Gastroesophageal sphincter (tissue), 4 donors: ENCODE measurements around the gene RANBP10. TPM values are rescaled to one million over a fixed set of nuclear protein-coding genes. Genes with fewer than 3 reads are reported as not detected.

Experiments
- ATAC-seq: fragments of 150-250 bp; one replicate; pipeline ENCODE4 v1.9.1; 2016; ENCODE audit warnings: mild to moderate bottlenecking, moderate library complexity
- H3K27ac ChIP-seq, 4 donors: fragments of 200-600 bp; sonication (generic) in 3 of 4; 1 replicate in 3 of 4; 2 replicates in 1 of 4; pipeline ENCODE4 v1.5.1; 2016 to 2019
- H3K27me3 ChIP-seq: fragments of 200-600 bp; sonication (generic); one replicate; pipeline ENCODE4 v1.5.1; 2019
- H3K36me3 ChIP-seq, 2 donors: fragments of 200-600 bp; sonication (generic); one replicate each; pipeline ENCODE4 v1.5.1; 2019; ENCODE audit warnings: control low read depth in 1 of 2
- H3K4me1 ChIP-seq, 3 donors: fragments of 200-600 bp; sonication (generic); 1 replicate in 2 of 3; 2 replicates in 1 of 3; pipeline ENCODE4 v1.5.1; 2016 to 2019; ENCODE audit warnings: control low read depth in 2 of 3
- H3K4me3 ChIP-seq, 2 donors: fragments of 200-600 bp; sonication (generic); one replicate each; pipeline ENCODE4 v1.5.1; 2019; ENCODE audit warnings: mild to moderate bottlenecking in 1 of 2, moderate library complexity in 1 of 2
- H3K9me3 ChIP-seq, 3 donors: fragments of 200-600 bp; sonication (generic); one replicate each; pipeline ENCODE4 v1.5.1; 2017 to 2019; ENCODE audit warnings: control low read depth in 2 of 3
- CTCF ChIP-seq, 4 experiments: fragments of 200-600 bp in 2 of 4; fragments of 450-650 bp in 2 of 4; sonication (generic) in 1 of 4; IDR thresholded peaks; one replicate each; pipeline ENCODE4 v1.5.1; 2017 to 2019; ENCODE audit warnings: antibody characterized with exemption in 4 of 4, mild to moderate bottlenecking in 2 of 4, moderate library complexity in 2 of 4
- EP300 ChIP-seq: sonication (generic); formaldehyde crosslinking; IDR thresholded peaks from one replicate; pipeline ENCODE4 v1.6.1; 2017; ENCODE audit warnings: antibody characterized with exemption, mild to moderate bottlenecking
- POLR2A ChIP-seq, 2 donors: fragments of 450-650 bp; IDR thresholded peaks; one replicate each; pipeline ENCODE4 v1.6.1; 2017; ENCODE audit warnings: antibody characterized with exemption in 2 of 2, mild to moderate bottlenecking in 2 of 2, moderate library complexity in 1 of 2
- POLR2AphosphoS5 ChIP-seq: sonication (generic); formaldehyde crosslinking; IDR thresholded peaks from one replicate; pipeline ENCODE4 v1.6.1; 2017; ENCODE audit warnings: antibody characterized with exemption
- WGBS, 2 donors: methylation state at CpG; one replicate each; pipeline ENCODE4 v1.1.5; 2018; ENCODE audit warnings: low coverage in 1 of 2; 5-methylcytosine and 5-hydroxymethylcytosine counted together
- total RNA-seq, 4 donors: library from RNA; depleted of rRNA; stranded (reverse); fragments of >200 nt; gene quantifications; one replicate each; pipeline ENCODE4 v1.1.0, GENCODE V29; 2016

RANBP10 gene
- total RNA-seq, 4 donors from 2014 or later, result 6.0 to 12.3 (median 8.4) TPM

GRCh38 chr16:67761924-67762323 lies 44.4 kb downstream of the RANBP10 start:
- H3K27me3 ChIP-seq, result no peaks in the 10 kb centered on the region
- H3K4me3 ChIP-seq, result no peak overlapping the region
- no peaks in the 10 kb centered on the region for H3K4me1 ChIP-seq
- H3K27ac ChIP-seq, result no peak overlapping the region
- no peak for TF ChIP-seq EP300
- no peak for TF ChIP-seq CTCF (IDR thresholded peaks at IDR 0.05)
- no peak for TF ChIP-seq POLR2AphosphoS5
- TF ChIP-seq POLR2A (IDR thresholded peaks at IDR 0.05), result no peak
- ATAC-seq, result no peak
- 83% methylated on average over 1 of the region's 1 CpG; no CpG with 5 or more reads in 1 of the 2 donors for WGBS, 2 donors
- H3K9me3 ChIP-seq, result no peaks in the 10 kb centered on the region
- peaks cover 0 to 44% of the 10 kb centered on the region in 2 donors for H3K36me3 ChIP-seq

GRCh38 chr16:67760956-67761230 lies 45.5 kb downstream of the RANBP10 start:
- Histone ChIP-seq H3K27me3 (no peaks in the 10 kb centered on the region), H3K36me3 (peaks cover 0 to 42% of the 10 kb centered on the region in 2 donors), H3K27ac (no peak overlapping the region), H3K4me1 (no peaks in the 10 kb centered on the region), H3K4me3 (no peak overlapping the region), H3K9me3 (no peaks in the 10 kb centered on the region)
- WGBS, 2 donors, result 83 to 93% methylated on average over 1 to 3 of the region's 4 CpGs
- no peak for ATAC-seq
- TF ChIP-seq POLR2A (IDR thresholded peaks at IDR 0.05), result no peak
- no peak for TF ChIP-seq EP300
- TF ChIP-seq CTCF (IDR thresholded peaks at IDR 0.05), result no peak
- no peak for TF ChIP-seq POLR2AphosphoS5

GRCh38 chr16:67760206-67760955 lies 46.0 kb downstream of the RANBP10 start:
- no peak for ATAC-seq
- TF ChIP-seq POLR2AphosphoS5 (no peak), CTCF (IDR thresholded peaks at IDR 0.05) (no peak), POLR2A (IDR thresholded peaks at IDR 0.05) (no peak), EP300 (no peak)
- no peaks in the 10 kb centered on the region for H3K27me3 ChIP-seq
- no peak overlapping the region for H3K4me3 ChIP-seq
- 66 to 70% methylated on average over 2 to 6 of the region's 8 CpGs for WGBS, 2 donors
- no peaks in the 10 kb centered on the region for H3K9me3 ChIP-seq
- H3K27ac ChIP-seq, result no peak overlapping the region
- H3K4me1 ChIP-seq, result no peaks in the 10 kb centered on the region
- peaks cover 0 to 37% of the 10 kb centered on the region in 2 donors for H3K36me3 ChIP-seq

- no peak for ATAC-seq
- Histone ChIP-seq H3K27ac (no peak overlapping the region), H3K9me3 (no peaks in the 10 kb centered on the region), H3K4me1 (no peaks in the 10 kb centered on the region), H3K4me3 (no peak overlapping the region), H3K27me3 (no peaks in the 10 kb centered on the region), H3K36me3 (peaks cover 0 to 39% of the 10 kb centered on the region in 2 donors)
- 40 to 88% methylated on average over 1 to 2 of the region's 7 CpGs for WGBS, 2 donors
- TF ChIP-seq EP300, result no peak
- TF ChIP-seq POLR2A (IDR thresholded peaks at IDR 0.05), result no peak
- TF ChIP-seq CTCF (IDR thresholded peaks at IDR 0.05), result no peak
- no peak for TF ChIP-seq POLR2AphosphoS5
Measured at GRCh38 chr16:67758966-67759365, 47.4 kb downstream of the RANBP10 start.

GRCh38 chr16:67758006-67758405 lies 48.4 kb downstream of the RANBP10 start:
- WGBS, 2 donors, result 75% methylated on average over 2 of the region's 3 CpGs; no CpG with 5 or more reads in 1 of the 2 donors

More at GRCh38 chr16:67758006-67758405, 48.4 kb downstream of the RANBP10 start:
- Histone ChIP-seq H3K4me1 (no peaks in the 10 kb centered on the region), H3K9me3 (no peaks in the 10 kb centered on the region), H3K4me3 (no peak overlapping the region), H3K27ac (no peak overlapping the region), H3K27me3 (no peaks in the 10 kb centered on the region), H3K36me3 (peaks cover 0 to 38% of the 10 kb centered on the region in 2 donors)
- no peak for ATAC-seq
- no peak for TF ChIP-seq POLR2A (IDR thresholded peaks at IDR 0.05)
- no peak for TF ChIP-seq EP300
- no peak for TF ChIP-seq POLR2AphosphoS5
- no peak for TF ChIP-seq CTCF (IDR thresholded peaks at IDR 0.05)
